Fibroblast of gingiva (primary cell): ENCODE results near the gene GLIS1.
A peak's percentile ranks its signal among the peaks of the same experiment; 100 is the strongest.

ENCODE experiments used
- DNase-seq: peaks from one replicate; pipeline ENCODE4 v3.0.0-alpha.2; 2011; ENCODE audit warnings: low read depth

Gene GLIS1

DNA sequence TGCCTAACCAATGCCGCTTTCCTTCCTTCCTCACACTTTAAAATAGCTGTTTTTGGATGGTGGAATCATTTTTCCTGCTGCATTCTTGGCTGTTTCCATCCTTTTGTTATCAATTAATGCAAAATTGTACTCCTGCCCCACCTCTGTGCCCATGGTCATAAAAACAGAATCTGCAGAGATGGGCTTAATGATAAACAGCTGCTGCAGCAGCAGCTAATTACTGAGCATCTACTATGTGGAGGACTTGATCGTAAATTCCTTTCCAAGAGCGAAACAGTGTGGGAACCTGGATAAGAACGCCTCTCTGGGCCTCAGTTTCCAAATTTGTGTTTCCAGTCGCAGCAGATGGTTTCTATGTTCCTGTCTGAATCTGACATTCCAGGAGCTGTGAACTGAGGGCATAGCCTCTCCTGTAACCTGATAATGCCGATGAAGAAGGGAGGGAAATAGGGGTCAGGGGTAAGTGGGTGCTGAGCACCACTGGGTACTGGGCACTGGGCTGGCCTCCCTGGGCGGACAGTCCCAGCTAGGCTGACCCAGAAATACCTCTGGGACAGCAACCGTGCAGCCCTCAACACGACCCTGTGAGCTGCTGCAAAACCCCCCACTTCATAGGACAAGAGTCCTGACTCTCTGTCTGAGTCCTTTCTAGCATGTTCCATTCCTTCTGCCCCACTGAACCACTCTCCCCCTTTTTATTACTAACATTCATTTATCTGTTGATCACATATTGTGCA is 158.1 kb downstream of the GLIS1 start:
- no peak for DNase-seq

- DNase-seq = no peak
Observed at GRCh38 chr1:53580009-53580400, 159.0 kb downstream of the GLIS1 start.

DNA sequence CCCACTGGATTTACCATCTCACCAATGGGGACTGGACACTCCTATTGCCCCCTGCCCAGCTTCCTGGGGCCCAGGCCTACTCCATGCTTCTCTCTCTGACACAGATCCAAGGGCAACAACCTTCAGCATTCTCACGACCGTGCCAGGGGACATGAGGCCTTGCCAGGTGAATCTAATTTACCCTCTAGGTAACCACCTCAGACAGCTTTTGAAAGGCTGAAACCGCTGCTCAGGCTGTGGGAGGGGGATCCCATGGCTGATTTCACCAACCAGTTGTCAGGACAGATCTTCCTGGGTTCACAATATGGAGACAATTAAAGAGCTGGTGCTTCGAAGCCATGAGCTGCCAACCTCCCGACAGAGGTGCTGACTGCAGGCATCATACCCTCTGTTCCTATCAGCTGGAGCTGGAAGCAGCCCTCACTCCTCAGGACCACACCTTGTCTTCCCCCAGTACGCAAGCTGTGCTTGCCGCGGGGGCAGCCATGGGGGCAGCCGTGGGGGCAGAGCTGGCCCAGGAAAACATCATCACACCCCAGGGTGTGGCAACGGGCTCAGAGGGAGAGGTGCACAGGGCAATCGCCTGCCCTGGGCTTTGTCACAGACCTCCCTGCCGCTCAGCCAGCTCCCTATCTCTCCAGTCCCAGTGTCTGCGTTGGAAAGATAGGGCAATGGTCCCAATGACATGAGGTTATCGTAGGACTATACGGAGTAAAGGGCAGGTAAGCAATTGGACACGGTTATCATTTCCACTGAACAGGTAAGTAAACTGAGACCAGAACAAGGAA is 159.5 kb downstream of the GLIS1 start:
- DNase-seq = no peak

DNA sequence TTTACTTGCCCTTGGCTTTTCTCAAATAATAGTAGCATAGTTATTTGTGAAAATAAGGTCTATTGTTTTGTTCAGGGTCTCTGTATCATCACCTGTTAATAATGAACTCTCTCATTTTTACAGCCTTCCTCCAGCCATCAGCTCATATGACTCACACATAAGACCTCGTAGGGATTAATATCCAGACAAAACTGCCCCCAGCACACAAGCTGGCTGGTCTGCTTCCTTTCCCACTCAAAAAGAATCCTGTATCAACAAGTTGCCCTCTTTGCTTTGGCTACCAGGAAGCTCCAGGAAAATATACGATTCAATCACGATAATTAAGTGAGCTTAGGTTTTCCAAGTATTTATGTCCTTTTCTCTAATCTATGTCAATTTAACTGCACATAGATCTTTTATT is 160.6 kb downstream of the GLIS1 start:
- no peak for DNase-seq

DNA sequence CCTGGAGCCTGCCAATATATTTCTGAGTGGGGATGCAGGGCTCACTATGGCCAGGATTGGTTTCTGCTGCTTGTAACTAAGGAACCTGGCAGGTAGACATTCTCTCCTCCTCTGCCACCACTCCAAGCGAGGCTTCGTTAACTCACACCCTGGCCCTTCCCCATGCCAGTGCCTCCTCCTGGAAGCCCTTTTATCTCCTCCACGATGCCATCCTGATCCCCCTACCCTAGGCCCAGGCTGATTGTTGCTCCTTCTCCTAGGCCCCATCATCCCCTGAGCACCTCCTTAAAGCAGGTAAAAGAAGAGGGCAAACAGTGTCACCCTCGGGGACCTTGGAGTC is 161.2 kb downstream of the GLIS1 start:
- no peak for DNase-seq

GRCh38 chr1:53576866-53577760 is 161.9 kb downstream of the GLIS1 start:
- no peak for DNase-seq

DNA sequence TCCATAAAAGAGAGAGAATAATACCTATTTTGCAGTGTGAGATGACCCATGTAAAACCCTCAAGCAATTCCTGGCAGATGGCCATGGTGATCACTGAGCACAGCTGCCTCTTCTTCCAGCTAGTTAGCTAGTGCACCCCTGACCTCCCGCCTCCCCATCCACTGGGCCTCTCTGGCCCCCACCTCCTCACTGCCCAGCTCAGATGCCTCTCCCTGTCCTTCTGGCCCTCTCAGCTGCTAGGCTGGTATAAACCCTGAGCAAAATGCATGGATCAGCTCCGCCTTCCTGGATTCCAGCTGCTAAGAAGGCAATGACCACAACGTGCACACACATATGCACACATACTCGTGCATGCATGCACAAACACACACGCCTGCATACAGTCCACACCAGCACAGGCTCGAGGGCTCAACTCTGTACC is 162.6 kb downstream of the GLIS1 start:
- no peak for DNase-seq

DNA sequence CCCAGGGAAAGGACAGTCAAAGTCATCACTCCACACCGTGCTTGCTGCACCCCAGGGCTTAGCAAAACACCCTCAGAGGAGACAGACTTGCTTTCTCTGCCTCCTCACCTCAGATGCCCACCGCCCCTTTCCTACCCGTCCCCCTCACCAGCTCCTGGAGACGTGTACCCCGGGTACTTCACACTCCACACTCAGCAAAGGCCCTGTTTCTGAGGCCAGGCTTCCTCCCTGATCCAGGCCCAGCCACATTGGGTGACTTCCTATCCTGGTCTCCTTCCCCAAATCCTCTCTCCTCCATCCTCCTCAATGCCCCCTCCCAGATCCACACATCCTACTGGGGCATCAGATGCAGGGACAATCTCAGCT is 163.0 kb downstream of the GLIS1 start:
- no peak for DNase-seq

DNA sequence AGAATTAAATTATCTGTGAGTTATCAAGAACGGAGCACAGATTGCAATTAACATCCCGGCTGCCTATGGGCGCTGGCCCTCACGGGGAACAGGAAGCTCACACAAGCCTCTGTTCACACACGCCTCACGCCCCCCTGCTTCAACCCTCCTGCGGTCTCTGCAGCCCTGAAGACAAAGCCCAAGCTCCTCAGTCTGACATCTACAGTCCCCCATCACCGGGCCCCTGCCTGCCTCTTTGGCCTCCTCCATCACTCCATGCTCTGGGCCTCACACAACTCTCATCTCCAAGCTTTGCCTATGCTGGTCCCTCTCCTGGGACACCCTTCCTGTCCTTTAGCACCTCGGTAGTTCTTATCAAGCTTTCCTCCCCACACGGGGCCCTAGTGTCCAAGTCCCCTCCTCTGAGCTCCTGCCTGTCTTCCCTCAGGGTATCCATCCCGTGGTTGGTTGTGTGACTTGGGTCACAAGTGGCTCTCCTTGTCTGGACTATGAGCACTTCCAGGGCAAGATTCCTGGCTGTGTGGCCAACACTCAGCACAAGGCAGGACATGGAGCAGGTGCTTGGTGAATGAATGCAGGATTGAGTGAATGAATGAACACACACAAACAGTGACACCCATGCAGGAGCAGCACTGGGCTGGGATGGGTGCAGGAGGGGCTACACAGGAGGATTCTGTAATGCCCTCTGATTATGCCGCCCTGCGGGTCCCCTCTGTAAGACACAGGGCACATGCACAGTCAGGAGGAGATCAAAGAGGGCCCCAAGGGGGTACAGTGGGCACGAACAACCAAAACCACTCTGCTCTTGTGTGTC is 163.6 kb downstream of the GLIS1 start:
- DNase-seq = no peak

DNA sequence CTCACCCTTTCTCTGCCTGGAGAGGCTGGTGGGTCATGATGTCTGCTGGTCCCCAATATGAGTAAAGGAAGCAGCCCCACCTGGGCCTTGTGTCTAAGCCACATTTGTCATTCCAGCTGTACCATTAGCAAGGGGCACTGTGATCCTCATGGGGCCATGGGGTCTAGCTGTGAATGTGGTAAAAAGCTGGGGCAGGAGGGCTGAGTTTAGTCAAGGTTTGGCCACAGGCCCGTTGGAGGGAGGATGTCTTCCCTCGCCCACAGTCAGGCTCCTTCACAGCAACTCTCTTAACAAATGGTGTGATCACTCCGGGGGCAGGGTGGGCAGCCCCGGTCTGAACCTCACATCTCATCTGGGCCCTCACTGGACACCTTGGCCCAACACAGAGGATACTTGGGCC is 164.3 kb downstream of the GLIS1 start:
- no peak for DNase-seq

DNA sequence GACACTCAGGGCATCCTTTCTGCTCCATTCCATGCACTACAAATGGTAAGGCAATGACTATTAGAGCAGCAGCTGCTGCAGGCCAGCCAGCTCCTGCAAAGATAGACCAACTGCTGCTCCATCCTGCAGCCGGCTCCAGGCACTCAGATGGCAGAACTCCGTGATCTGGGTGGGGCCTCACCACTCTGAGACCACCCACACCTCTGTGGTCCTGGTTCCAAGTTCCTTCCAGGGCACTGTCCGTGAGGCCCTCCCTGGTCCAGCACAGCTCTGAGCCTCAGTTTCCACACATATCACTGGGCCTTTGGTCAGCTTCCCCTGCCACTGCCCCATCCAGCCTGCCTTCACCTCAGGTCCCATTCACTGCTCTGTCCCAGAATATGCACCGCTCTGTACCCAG is 165.0 kb downstream of the GLIS1 start:
- DNase-seq = no peak

- no peak for DNase-seq
Observed at GRCh38 chr1:53573522-53573921, 165.4 kb downstream of the GLIS1 start.

DNA sequence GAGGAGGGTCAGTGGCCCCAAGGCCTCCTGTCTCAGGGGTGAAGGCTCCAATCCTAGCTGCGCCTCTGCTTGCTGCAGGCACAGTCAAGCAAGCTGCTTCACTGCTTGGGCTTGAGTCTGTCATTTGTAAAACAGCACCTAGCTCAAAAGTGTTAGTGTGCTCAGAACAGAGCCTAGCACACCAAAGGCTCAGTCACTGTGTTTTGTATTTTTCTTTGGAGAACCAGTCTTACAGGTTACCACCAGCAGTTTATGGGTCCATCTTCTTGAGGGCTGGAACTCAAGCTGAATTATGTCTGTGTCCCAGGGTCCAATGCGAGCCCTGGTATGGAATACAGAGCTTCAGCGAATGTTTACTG is 166.2 kb downstream of the GLIS1 start:
- no peak for DNase-seq

- peak; percentile 80 for DNase-seq
Observed at GRCh38 chr1:53572065-53572814, 166.7 kb downstream of the GLIS1 start.

DNA sequence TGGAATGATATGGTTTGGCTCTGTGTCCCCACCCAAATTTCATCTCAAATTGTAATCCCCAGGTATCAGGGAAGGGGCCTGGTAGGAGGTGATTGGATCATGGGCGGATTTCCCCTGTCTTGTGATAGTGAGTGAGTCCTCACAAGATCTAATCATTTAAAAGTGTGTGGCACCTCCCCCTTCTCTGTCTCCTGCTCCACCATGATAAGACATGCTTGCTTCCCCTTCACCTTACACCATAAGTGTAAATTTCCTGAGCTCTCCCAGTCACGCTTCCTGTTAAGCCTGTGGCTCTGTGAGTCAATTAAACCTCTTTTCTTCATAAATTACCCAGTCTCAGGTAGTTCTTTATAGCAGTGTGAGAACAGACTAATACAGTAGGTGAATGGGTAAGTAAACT is 170.4 kb downstream of the GLIS1 start:
- no peak for DNase-seq

- DNase-seq = no peak
Observed at GRCh38 chr1:53567851-53568250, 171.1 kb downstream of the GLIS1 start.

- no peak for DNase-seq
Observed at GRCh38 chr1:53567450-53567849, 171.5 kb downstream of the GLIS1 start.

GRCh38 chr1:53563611-53564010 is 175.4 kb downstream of the GLIS1 start:
- DNase-seq = no peak

DNA sequence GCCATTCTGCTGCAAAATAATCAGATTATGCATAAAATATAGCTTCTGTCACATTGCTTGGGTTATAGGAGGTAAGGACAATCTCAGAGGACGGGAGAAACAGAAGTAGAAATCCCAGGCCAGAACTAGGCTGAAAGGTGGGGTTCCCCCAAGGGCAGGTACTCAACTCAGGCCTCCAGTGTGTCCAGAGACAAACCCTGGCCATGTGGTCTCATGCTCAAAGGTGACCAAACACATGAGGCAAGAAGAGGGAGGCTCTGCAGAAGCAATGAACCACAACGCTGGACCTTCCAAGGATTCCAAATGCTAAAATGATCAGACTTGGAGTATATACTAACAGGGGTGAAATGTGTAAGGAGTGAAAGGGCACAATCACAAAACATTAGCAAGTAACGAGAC is 176.0 kb downstream of the GLIS1 start:
- DNase-seq = no peak

GRCh38 chr1:53562291-53562980 is 176.5 kb downstream of the GLIS1 start:
- DNase-seq = no peak
